Cortex of kidney (tissue), 1 donor: Measurements from ENCODE around the gene KEL.

Source experiments
- DNase-seq: peaks from one replicate; lab custom pipeline; 2025; lab: John Stamatoyannopoulos, UW

Gene KEL

GRCh38 chr7:142898377-142899170, 63.6 kb downstream of the KEL start:
- DNase-seq = no peak

GRCh38 chr7:142897691-142898090, 64.5 kb downstream of the KEL start:
- no peak for DNase-seq

DNA sequence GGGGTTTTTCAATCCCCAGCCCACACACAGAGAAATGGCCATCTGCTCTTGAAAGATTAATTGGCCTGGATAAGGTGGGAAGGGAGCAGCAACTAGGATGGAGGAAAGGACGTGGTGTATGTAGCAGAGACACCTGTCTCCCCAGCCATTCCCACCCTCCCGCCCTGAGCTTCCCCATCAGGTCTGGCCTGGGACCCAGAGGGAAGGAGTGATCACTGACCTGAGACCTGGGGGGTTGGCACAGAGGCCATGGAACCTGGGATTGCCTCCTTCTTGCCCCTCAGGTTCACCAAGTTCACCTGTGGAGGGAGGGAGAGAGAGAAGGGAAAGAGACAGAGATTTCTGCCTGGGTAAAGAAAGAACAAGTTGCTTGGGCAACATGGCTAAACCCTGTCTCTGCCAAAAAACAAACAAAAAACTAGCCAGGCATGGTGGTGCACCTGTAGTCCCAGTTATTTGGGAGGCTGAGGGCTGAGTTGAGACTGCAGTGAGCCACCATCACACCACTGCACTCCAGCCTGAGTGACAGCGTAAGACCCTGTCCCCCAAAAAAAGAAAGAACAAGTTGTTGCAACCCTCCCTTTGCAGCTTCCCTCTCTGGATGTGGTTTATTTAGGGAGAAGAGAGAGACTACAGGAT, 65.3 kb downstream of the KEL start:
- no peak for DNase-seq

- DNase-seq = no peak
These were observed 66.0 kb downstream of the KEL start for GRCh38 chr7:142896151-142896550.

- DNase-seq = no peak
These were observed 67.1 kb downstream of the KEL start for GRCh38 chr7:142894985-142895593.

- DNase-seq = no peak
These were observed 67.8 kb downstream of the KEL start for GRCh38 chr7:142894112-142894984.

- no peak for DNase-seq
These were observed 69.2 kb downstream of the KEL start for GRCh38 chr7:142892951-142893350.

GRCh38 chr7:142891490-142892082, 70.6 kb downstream of the KEL start:
- DNase-seq = no peak
